WTC11 (cell line): ENCODE data around the gene MAP3K10.

Experiments
- CREM ChIP-seq: sonication (generic); formaldehyde crosslinking; IDR thresholded peaks from 2 replicates; pipeline ENCODE4 v1.8.1; 2022; ENCODE audit warnings: mild to moderate bottlenecking, missing genetic modification reagents, moderate library complexity
- CTCF ChIP-seq: fragments of 200-600 bp; IDR thresholded peaks from 2 replicates; pipeline ENCODE4 v1.8.0; 2022; ENCODE audit warnings: antibody characterized with exemption
- ESRRA ChIP-seq: sonication (generic); formaldehyde crosslinking; IDR thresholded peaks from 2 replicates; pipeline ENCODE4 v1.8.1; 2022; ENCODE audit warnings: mild to moderate bottlenecking, missing genetic modification reagents, borderline replicate concordance
- SP1 ChIP-seq: sonication (generic); formaldehyde crosslinking; conservative IDR thresholded peaks from 2 replicates; pipeline ENCODE4 v1.8.1; 2022; ENCODE audit warnings: missing genetic modification reagents
- STAT6 ChIP-seq: sonication (generic); formaldehyde crosslinking; conservative IDR thresholded peaks from 2 replicates; pipeline ENCODE4 v1.8.1; 2023; ENCODE audit warnings: mild to moderate bottlenecking, low read depth, missing genetic modification reagents, moderate library complexity
- TCF7 ChIP-seq: sonication (generic); formaldehyde crosslinking; IDR thresholded peaks from 2 replicates; pipeline ENCODE4 v1.8.0; 2022; ENCODE audit warnings: mild to moderate bottlenecking, low read depth, missing genetic modification reagents, moderate library complexity
- USF2 ChIP-seq: sonication (generic); formaldehyde crosslinking; IDR thresholded peaks from 2 replicates; pipeline ENCODE4 v1.8.1; 2023; ENCODE audit warnings: mild to moderate bottlenecking, missing genetic modification reagents, moderate library complexity

- no peak for TF ChIP-seq CTCF
- TF ChIP-seq TCF7 (CRISPR knock-in tag) = no peak
- no peak for TF ChIP-seq SP1
- no peak for TF ChIP-seq STAT6
- TF ChIP-seq ESRRA = no peak
- TF ChIP-seq CREM (CRISPR knock-in tag) = no peak
- TF ChIP-seq USF2 (CRISPR knock-in tag) = no peak
Measured at GRCh38 chr19:40240332-40240731, 49.1 kb downstream of the MAP3K10 start.
